Neural progenitor cell (in vitro differentiated cells): Measurements from ENCODE around the gene MACROD1. TPM values are rescaled to one million over a fixed set of nuclear protein-coding genes. Genes with fewer than 3 reads are reported as not detected.

Experiments used
- DNase-seq: peaks from one replicate; pipeline ENCODE4 v3.0.0-alpha.2; 2016; ENCODE audit warnings: low spot score
- H2AFZ ChIP-seq: fragments of 200-600 bp; sonication (generic); replicated peaks from 2 replicates; pipeline ENCODE4 v1.6.1; 2016; ENCODE audit warnings: antibody characterized with exemption
- H3F3A ChIP-seq: fragments of 200-600 bp; sonication (generic); 2 replicates; pipeline ENCODE4 v1.6.1; 2016; ENCODE audit warnings: antibody characterized with exemption, low read depth
- H3K27ac ChIP-seq: fragments of 200-600 bp; sonication (generic); 2 replicates; pipeline ENCODE4 v1.5.1; 2016; ENCODE audit warnings: mild to moderate bottlenecking
- H3K27me3 ChIP-seq: fragments of 200-600 bp; sonication (generic); 2 replicates; pipeline ENCODE4 v1.6.1; 2016; ENCODE audit warnings: mild to moderate bottlenecking, moderate library complexity
- H3K36me3 ChIP-seq: fragments of 200-600 bp; sonication (generic); 2 replicates; pipeline ENCODE4 v1.5.1; 2016
- H3K4me1 ChIP-seq: fragments of 200-600 bp; sonication (generic); 2 replicates; pipeline ENCODE4 v1.6.1; 2016; ENCODE audit warnings: mixed run types
- H3K4me2 ChIP-seq: fragments of 200-600 bp; sonication (generic); 2 replicates; pipeline ENCODE4 v1.6.1; 2016
- H3K4me3 ChIP-seq: fragments of 200-600 bp; sonication (generic); 2 replicates; pipeline ENCODE4 v1.5.1; 2016
- H3K79me2 ChIP-seq: fragments of 200-600 bp; sonication (generic); 2 replicates; pipeline ENCODE4 v1.6.1; 2016; ENCODE audit warnings: low read depth
- H3K9ac ChIP-seq: fragments of 200-600 bp; sonication (generic); 2 replicates; pipeline ENCODE4 v1.6.1; 2016
- H3K9me3 ChIP-seq: fragments of 200-600 bp; sonication (generic); 2 replicates; pipeline ENCODE4 v1.5.1; 2016; ENCODE audit warnings: low read depth
- H4K20me1 ChIP-seq: fragments of 200-600 bp; sonication (generic); 2 replicates; pipeline ENCODE4 v1.6.1; 2016; ENCODE audit warnings: low read depth
- H3K27ac Mint-ChIP-seq: 3 replicates; pipeline ENCODE4 v1.8.0; 2021; ENCODE audit warnings: mixed read lengths
- H3K27me3 Mint-ChIP-seq: 2 replicates; pipeline ENCODE4 v1.8.0; 2022; ENCODE audit warnings: low read depth, mild to moderate bottlenecking, inconsistent platforms, moderate library complexity, mixed read lengths; ENCODE audit not compliant: insufficient read depth
- H3K36me3 Mint-ChIP-seq: 3 replicates; pipeline ENCODE4 v1.8.0; 2021; ENCODE audit warnings: mixed read lengths
- H3K4me1 Mint-ChIP-seq: 3 replicates; pipeline ENCODE4 v1.8.0; 2021; ENCODE audit warnings: mixed read lengths
- H3K4me3 Mint-ChIP-seq: 3 replicates; pipeline ENCODE4 v1.8.0; 2021; ENCODE audit warnings: mild to moderate bottlenecking, moderate library complexity, mixed read lengths
- H3K9me3 Mint-ChIP-seq: 3 replicates; pipeline ENCODE4 v1.8.0; 2020; ENCODE audit warnings: mixed read lengths
- EZH2 ChIP-seq: fragments of 200-600 bp; sonication (generic); IDR thresholded peaks from 2 replicates; pipeline ENCODE4 v1.6.1; 2017; ENCODE audit warnings: antibody characterized with exemption, mild to moderate bottlenecking, moderate library complexity
- EZH2phosphoT487 ChIP-seq: fragments of 200-600 bp; sonication (generic); IDR thresholded peaks from 2 replicates; pipeline ENCODE4 v1.6.1; 2017; ENCODE audit warnings: antibody characterized with exemption
- total RNA-seq: library from RNA; depleted of rRNA; stranded (reverse); fragments of >200 nt; gene quantifications from 2 replicates; pipeline ENCODE4 v1.2.3, GENCODE V29; 2015; ENCODE audit warnings: low replicate concordance
- TF ChIP-seq, protein P1 (sequence below): fragments of 200-600 bp; sonication (generic); IDR thresholded peaks from 2 replicates; pipeline ENCODE4 v1.5.1; 2017; ENCODE audit warnings: antibody characterized with exemption, mild to moderate bottlenecking

The MACROD1 gene
- total RNA-seq, 1 donor from 2014 or later: 11.9 TPM

DNA sequence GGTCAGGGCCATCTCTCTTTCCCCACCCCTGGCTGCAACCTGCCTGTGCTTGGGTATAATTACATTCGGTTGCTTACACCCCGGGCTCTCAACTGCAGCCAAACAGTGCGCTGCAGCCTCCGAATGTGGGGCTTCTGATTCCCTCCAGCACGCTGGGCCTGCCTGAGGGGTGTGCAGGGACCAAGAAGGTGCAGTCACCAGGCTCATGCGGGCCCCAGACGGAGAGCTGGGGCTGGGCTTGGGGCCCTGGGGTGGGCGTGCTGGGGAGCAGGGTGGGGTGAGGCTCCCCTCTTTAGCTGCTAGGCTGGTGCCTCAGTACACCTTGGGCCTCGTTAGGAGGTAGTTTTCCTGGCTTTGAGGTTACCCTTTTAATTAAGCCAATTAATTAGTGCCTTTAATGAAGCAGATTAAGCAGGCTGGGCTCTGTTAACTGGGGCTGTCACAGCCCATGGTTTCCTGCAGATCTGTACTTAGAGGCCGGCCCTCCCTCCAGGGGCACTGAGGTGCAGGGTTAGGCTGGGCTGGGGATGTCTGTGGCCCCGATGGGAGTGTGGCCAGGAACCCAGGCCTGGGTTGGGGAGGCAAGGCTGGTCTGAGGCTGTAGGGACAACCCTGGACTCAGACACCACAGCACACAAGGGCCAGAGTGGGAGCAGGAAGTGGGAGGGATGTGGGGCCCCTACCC lies 112.8 kb downstream of the MACROD1 start:
- Mint-ChIP-seq H3K4me1 (peaks cover 39% of the 10 kb centered on the region), H3K27ac (no peak overlapping the region), H3K27me3 (peaks cover 3% of the 10 kb centered on the region), H3K36me3 (no peaks in the 10 kb centered on the region), H3K4me3 (no peak overlapping the region), H3K9me3 (no peaks in the 10 kb centered on the region)
- peaks cover 18% of the 10 kb centered on the region for H3K27me3 ChIP-seq
- no peak overlapping the region for H3K4me3 ChIP-seq
- no peak overlapping the region for H3K27ac ChIP-seq
- H4K20me1 ChIP-seq: peaks cover 26% of the 10 kb centered on the region
- H3K79me2 ChIP-seq: no peaks in the 10 kb centered on the region
- no peaks in the 10 kb centered on the region for H3K9me3 ChIP-seq
- H3K4me2 ChIP-seq: peak overlapping the region; percentile 24
- H3K9ac ChIP-seq: no peak overlapping the region
- DNase-seq: no peak
- TF ChIP-seq, protein P1, sequence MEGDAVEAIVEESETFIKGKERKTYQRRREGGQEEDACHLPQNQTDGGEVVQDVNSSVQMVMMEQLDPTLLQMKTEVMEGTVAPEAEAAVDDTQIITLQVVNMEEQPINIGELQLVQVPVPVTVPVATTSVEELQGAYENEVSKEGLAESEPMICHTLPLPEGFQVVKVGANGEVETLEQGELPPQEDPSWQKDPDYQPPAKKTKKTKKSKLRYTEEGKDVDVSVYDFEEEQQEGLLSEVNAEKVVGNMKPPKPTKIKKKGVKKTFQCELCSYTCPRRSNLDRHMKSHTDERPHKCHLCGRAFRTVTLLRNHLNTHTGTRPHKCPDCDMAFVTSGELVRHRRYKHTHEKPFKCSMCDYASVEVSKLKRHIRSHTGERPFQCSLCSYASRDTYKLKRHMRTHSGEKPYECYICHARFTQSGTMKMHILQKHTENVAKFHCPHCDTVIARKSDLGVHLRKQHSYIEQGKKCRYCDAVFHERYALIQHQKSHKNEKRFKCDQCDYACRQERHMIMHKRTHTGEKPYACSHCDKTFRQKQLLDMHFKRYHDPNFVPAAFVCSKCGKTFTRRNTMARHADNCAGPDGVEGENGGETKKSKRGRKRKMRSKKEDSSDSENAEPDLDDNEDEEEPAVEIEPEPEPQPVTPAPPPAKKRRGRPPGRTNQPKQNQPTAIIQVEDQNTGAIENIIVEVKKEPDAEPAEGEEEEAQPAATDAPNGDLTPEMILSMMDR: no peak
- TF ChIP-seq EZH2phosphoT487 (no peak), EZH2 (no peak)
- H3K4me1 ChIP-seq: peaks cover 39% of the 10 kb centered on the region
- H3F3A ChIP-seq: peaks cover 5% of the 10 kb centered on the region
- no peak overlapping the region for H2AFZ ChIP-seq
- no peaks in the 10 kb centered on the region for H3K36me3 ChIP-seq

DNA sequence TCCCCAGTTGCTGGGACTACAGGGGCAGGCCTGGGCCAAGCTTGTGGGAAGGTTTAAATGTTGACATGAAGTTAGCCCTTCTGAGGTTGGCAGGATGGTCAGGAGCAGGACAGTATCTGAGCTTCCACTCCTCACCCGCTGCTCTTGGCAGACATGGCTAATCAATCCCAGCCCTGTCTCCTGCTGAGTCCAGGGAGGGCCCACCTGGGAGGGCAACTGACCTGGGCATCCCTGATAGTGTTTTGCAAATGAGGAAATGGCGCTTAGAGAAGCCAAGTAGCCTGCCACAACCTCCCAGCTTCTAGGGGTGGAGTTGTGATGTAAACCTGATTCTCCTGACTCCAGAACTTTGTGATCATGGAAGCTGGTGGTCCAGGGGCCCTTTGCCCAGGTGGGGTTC lies 113.5 kb downstream of the MACROD1 start:
- H3K9ac ChIP-seq: no peak overlapping the region
- no peak for TF ChIP-seq EZH2phosphoT487
- no peak for TF ChIP-seq EZH2
- TF ChIP-seq, protein P1: no peak
- Mint-ChIP-seq H3K27ac (no peak overlapping the region), H3K9me3 (no peaks in the 10 kb centered on the region), H3K27me3 (peaks cover 3% of the 10 kb centered on the region), H3K36me3 (no peaks in the 10 kb centered on the region), H3K4me1 (peaks cover 40% of the 10 kb centered on the region), H3K4me3 (no peak overlapping the region)
- H3K4me3 ChIP-seq: no peak overlapping the region
- H3K36me3 ChIP-seq: no peaks in the 10 kb centered on the region
- peaks cover 18% of the 10 kb centered on the region for H3K27me3 ChIP-seq
- H4K20me1 ChIP-seq: peaks cover 28% of the 10 kb centered on the region
- H3K79me2 ChIP-seq: no peaks in the 10 kb centered on the region
- H3K4me1 ChIP-seq: peaks cover 42% of the 10 kb centered on the region
- H2AFZ ChIP-seq: no peak overlapping the region
- no peak for DNase-seq
- H3K4me2 ChIP-seq: no peak overlapping the region
- H3K9me3 ChIP-seq: no peaks in the 10 kb centered on the region
- H3F3A ChIP-seq: peaks cover 9% of the 10 kb centered on the region
- H3K27ac ChIP-seq: no peak overlapping the region

DNA sequence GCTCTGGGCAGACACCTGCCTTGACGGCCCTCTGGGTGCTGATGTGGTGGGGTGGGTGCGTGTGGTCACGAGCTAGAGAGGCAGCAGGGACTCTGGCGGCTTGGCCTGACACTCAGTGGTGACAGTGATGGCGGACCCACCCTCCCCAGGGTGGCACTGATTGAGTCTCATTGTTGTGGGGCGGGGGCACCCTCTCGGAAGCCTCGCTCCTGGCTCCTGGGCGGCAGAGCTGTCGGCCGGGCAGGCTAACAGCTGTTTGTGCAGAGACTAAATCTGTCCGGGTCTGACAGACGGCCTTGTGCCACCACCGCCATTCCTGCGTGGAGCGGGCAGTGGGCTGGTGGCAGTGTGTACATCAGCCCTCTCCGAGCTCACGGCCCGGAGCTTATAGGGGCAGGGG lies 114.6 kb downstream of the MACROD1 start:
- TF ChIP-seq EZH2phosphoT487: no peak
- no peak for TF ChIP-seq EZH2
- TF ChIP-seq, protein P1: no peak
- Mint-ChIP-seq H3K36me3 (no peaks in the 10 kb centered on the region), H3K27me3 (peaks cover 4% of the 10 kb centered on the region), H3K9me3 (no peaks in the 10 kb centered on the region), H3K4me1 (peaks cover 47% of the 10 kb centered on the region), H3K4me3 (no peak overlapping the region), H3K27ac (no peak overlapping the region)
- H3K4me1 ChIP-seq: peaks cover 41% of the 10 kb centered on the region
- no peak overlapping the region for H3K4me3 ChIP-seq
- H3K79me2 ChIP-seq: no peaks in the 10 kb centered on the region
- no peak overlapping the region for H3K4me2 ChIP-seq
- no peaks in the 10 kb centered on the region for H3K9me3 ChIP-seq
- no peak overlapping the region for H3K27ac ChIP-seq
- H3K36me3 ChIP-seq: no peaks in the 10 kb centered on the region
- DNase-seq: no peak
- no peak overlapping the region for H3K9ac ChIP-seq
- H3K27me3 ChIP-seq: peaks cover 18% of the 10 kb centered on the region
- H4K20me1 ChIP-seq: peaks cover 28% of the 10 kb centered on the region
- peaks cover 14% of the 10 kb centered on the region for H3F3A ChIP-seq
- no peak overlapping the region for H2AFZ ChIP-seq
